ENCODE measurements around the gene SYNPO2.

DNA sequence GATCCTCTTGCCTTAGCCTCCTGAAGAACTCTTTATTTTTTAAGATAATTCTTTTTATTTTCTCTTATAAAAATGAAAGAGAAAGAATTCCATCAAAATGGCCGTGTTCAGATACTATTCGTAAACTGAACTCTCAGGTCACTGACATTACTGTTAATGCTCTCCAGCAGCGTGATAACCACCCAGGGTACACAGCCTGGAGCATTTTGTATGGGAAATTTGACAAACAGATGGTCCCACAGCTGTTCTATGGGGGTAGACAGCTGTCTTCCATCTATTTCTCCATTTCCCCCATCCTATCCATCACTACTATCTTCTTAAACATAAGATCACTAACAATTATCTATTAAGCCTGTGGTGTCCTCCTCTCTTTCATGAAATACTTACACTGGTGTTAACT, 47.8 kb downstream of the SYNPO2 start:
- TF ChIP-seq YY1 (IDR thresholded peaks at IDR 0.05; ENCODE audit: low read depth, low read length) = no peak
- TF ChIP-seq, protein P1, sequence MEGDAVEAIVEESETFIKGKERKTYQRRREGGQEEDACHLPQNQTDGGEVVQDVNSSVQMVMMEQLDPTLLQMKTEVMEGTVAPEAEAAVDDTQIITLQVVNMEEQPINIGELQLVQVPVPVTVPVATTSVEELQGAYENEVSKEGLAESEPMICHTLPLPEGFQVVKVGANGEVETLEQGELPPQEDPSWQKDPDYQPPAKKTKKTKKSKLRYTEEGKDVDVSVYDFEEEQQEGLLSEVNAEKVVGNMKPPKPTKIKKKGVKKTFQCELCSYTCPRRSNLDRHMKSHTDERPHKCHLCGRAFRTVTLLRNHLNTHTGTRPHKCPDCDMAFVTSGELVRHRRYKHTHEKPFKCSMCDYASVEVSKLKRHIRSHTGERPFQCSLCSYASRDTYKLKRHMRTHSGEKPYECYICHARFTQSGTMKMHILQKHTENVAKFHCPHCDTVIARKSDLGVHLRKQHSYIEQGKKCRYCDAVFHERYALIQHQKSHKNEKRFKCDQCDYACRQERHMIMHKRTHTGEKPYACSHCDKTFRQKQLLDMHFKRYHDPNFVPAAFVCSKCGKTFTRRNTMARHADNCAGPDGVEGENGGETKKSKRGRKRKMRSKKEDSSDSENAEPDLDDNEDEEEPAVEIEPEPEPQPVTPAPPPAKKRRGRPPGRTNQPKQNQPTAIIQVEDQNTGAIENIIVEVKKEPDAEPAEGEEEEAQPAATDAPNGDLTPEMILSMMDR (IDR thresholded peaks at IDR 0.05; ENCODE audit: control extremely low read depth in 1 of 3, insufficient read depth in 1 of 3, low read depth in 1 of 3, low read length in 3 of 3) = no peak

Data from H1 (cell line).